OCI-LY1 (cell line): Measurements from ENCODE around the gene ARHGAP35.

Experiments
- CTCF ChIP-seq: fragments of 200-600 bp; sonication (generic), shearing (Covaris generic); IDR thresholded peaks from 2 replicates; pipeline ENCODE4 v1.5.1; 2017; ENCODE audit warnings: mild to moderate bottlenecking, antibody characterized with exemption, low read length, moderate library complexity, mixed read lengths
- EZH2 ChIP-seq: fragments of 200-600 bp; sonication (generic), shearing (Covaris generic); IDR thresholded peaks from 2 replicates; pipeline ENCODE4 v1.8.0; 2017; ENCODE audit warnings: borderline replicate concordance, mixed run types, mild to moderate bottlenecking, antibody characterized with exemption, low read length, moderate library complexity, mixed read lengths

GRCh38 chr19:46839752-46840497 is 20.9 kb upstream of the ARHGAP35 start:
- no peak for TF ChIP-seq CTCF
- TF ChIP-seq EZH2, result no peak
